Gastroesophageal sphincter (tissue), 4 donors: ENCODE results near the gene B3GNT4. TPM values are rescaled to one million over a fixed set of nuclear protein-coding genes. Genes with fewer than 3 reads are reported as not detected.
"Not testable (repeated sequence)": the region's sequence is repeated elsewhere in the genome, so short reads cannot be mapped to it uniquely, and the experiment has no call there.

ENCODE experiments used
- ATAC-seq: fragments of 150-250 bp; one replicate; pipeline ENCODE4 v1.9.1; 2016; ENCODE audit warnings: mild to moderate bottlenecking, moderate library complexity
- H3K27ac ChIP-seq, 4 donors: fragments of 200-600 bp; sonication (generic) in 3 of 4; 1 replicate in 3 of 4; 2 replicates in 1 of 4; pipeline ENCODE4 v1.5.1; 2016 to 2019
- H3K27me3 ChIP-seq: fragments of 200-600 bp; sonication (generic); one replicate; pipeline ENCODE4 v1.5.1; 2019
- H3K36me3 ChIP-seq, 2 donors: fragments of 200-600 bp; sonication (generic); one replicate each; pipeline ENCODE4 v1.5.1; 2019; ENCODE audit warnings: control low read depth in 1 of 2
- H3K4me1 ChIP-seq, 3 donors: fragments of 200-600 bp; sonication (generic); 1 replicate in 2 of 3; 2 replicates in 1 of 3; pipeline ENCODE4 v1.5.1; 2016 to 2019; ENCODE audit warnings: control low read depth in 2 of 3
- H3K4me3 ChIP-seq, 2 donors: fragments of 200-600 bp; sonication (generic); one replicate each; pipeline ENCODE4 v1.5.1; 2019; ENCODE audit warnings: mild to moderate bottlenecking in 1 of 2, moderate library complexity in 1 of 2
- H3K9me3 ChIP-seq, 3 donors: fragments of 200-600 bp; sonication (generic); one replicate each; pipeline ENCODE4 v1.5.1; 2017 to 2019; ENCODE audit warnings: control low read depth in 2 of 3
- EP300 ChIP-seq: sonication (generic); formaldehyde crosslinking; IDR thresholded peaks from one replicate; pipeline ENCODE4 v1.6.1; 2017; ENCODE audit warnings: antibody characterized with exemption, mild to moderate bottlenecking
- POLR2A ChIP-seq, 2 donors: fragments of 450-650 bp; IDR thresholded peaks; one replicate each; pipeline ENCODE4 v1.6.1; 2017; ENCODE audit warnings: antibody characterized with exemption in 2 of 2, mild to moderate bottlenecking in 2 of 2, moderate library complexity in 1 of 2
- POLR2AphosphoS5 ChIP-seq: sonication (generic); formaldehyde crosslinking; IDR thresholded peaks from one replicate; pipeline ENCODE4 v1.6.1; 2017; ENCODE audit warnings: antibody characterized with exemption
- WGBS, 2 donors: methylation state at CpG; one replicate each; pipeline ENCODE4 v1.1.5; 2018; ENCODE audit warnings: low coverage in 1 of 2; 5-methylcytosine and 5-hydroxymethylcytosine counted together
- total RNA-seq, 4 donors: library from RNA; depleted of rRNA; stranded (reverse); fragments of >200 nt; gene quantifications; one replicate each; pipeline ENCODE4 v1.1.0, GENCODE V29; 2016
- TF ChIP-seq, protein P1 (sequence below), 4 experiments: fragments of 200-600 bp in 2 of 4; fragments of 450-650 bp in 2 of 4; sonication (generic) in 1 of 4; IDR thresholded peaks; one replicate each; pipeline ENCODE4 v1.5.1; 2017 to 2019; ENCODE audit warnings: antibody characterized with exemption in 4 of 4, mild to moderate bottlenecking in 2 of 4, moderate library complexity in 2 of 4

Gene B3GNT4
- total RNA-seq, 4 donors from 2014 or later: not detected

DNA sequence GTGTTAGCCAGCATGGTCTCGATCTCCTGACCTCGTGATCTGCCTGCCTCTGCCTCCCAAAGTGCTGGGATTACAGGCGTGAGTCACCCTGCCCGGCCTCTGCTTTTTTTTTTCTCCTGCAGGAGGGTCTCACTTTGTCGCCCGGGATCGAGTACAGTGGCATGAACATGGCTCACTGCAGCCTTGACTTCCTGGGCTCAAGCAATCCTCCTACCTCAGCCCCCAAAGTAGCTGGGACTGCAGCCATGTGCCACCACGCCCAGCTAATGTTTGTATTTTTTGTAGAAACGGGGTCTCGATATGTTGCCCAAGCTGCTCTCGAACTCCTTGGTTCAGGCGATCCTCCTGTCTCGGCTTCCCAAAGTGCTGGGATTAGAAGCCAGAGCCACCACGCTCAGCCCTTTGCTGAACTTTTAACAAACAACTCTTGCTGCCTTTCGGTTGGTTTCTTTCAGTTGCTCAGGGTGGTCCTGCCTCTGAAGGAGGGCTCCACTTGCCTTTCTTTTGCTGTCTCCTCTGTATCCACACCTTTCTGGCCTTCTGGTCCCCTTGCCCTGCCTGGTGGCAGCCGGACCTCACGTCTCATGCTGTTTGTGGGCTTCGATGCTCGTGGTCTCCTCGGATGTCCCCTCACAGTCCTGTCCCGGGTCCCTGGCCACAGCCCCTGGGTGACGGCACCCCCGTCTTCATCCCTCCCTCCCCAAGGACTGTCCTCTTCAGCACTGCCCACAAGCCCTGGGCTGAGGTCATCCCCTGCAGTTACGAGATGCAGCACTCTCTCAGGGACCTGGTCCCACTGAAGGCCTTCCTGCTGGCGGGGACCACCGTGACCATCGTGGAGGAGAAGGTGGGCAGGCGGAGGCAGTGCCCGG, 3.8 kb upstream of the B3GNT4 start:
- TF ChIP-seq, protein P1, sequence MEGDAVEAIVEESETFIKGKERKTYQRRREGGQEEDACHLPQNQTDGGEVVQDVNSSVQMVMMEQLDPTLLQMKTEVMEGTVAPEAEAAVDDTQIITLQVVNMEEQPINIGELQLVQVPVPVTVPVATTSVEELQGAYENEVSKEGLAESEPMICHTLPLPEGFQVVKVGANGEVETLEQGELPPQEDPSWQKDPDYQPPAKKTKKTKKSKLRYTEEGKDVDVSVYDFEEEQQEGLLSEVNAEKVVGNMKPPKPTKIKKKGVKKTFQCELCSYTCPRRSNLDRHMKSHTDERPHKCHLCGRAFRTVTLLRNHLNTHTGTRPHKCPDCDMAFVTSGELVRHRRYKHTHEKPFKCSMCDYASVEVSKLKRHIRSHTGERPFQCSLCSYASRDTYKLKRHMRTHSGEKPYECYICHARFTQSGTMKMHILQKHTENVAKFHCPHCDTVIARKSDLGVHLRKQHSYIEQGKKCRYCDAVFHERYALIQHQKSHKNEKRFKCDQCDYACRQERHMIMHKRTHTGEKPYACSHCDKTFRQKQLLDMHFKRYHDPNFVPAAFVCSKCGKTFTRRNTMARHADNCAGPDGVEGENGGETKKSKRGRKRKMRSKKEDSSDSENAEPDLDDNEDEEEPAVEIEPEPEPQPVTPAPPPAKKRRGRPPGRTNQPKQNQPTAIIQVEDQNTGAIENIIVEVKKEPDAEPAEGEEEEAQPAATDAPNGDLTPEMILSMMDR (IDR thresholded peaks at IDR 0.05): no peak
- Histone ChIP-seq H3K4me1 (peaks cover 0 to 21% (median 11%) of the 10 kb centered on the region in 3 donors), H3K27ac (no peak overlapping the region), H3K36me3 (no peaks in the 10 kb centered on the region), H3K9me3 (peaks cover 0 to 6% (median 0%) of the 10 kb centered on the region in 3 donors), H3K27me3 (peaks cover 80% of the 10 kb centered on the region), H3K4me3 (no peak overlapping the region)
- WGBS, 2 donors: 82 to 94% methylated on average over 13 to 20 of the region's 29 CpGs
- ATAC-seq: no peak

DNA sequence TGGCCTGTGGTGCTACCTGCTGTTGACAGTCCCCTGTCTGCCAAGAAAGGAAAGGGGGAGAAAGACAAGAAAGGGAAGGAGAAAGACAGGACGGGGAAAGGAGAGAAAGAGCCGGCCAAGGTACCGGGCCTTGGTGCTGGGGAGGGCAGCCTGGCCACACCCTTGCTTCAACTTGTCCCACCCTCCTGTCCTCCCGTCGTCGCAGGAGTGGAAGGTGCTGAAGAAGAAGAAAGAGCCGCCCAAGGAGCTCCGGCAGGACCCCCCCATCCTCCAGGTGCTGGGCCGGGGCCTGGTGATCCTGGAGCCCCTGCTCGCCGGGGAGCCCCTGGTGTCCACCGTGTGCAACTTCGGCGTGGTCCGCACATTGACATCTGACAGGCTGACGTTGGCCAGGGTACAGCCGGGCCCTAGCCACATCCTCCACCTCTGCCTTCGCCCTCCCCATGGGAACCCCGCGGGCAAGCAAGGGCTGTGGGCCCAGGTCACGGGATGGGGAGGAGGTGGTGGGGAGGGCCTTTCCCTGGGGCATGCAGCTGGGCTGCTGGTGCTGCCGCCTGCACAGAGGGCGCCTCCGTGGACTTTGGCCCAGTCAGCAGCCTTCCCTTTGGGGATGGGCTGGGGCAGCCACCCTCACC, 2.9 kb upstream of the B3GNT4 start:
- TF ChIP-seq POLR2AphosphoS5 (no peak), EP300 (no peak), POLR2A (IDR thresholded peaks at IDR 0.05) (no peak)
- TF ChIP-seq, protein P1 (IDR thresholded peaks at IDR 0.05): no peak
- H3K36me3 ChIP-seq: no peaks in the 10 kb centered on the region
- peaks cover 0 to 30% (median 11%) of the 10 kb centered on the region in 3 donors for H3K4me1 ChIP-seq
- H3K9me3 ChIP-seq: no peaks in the 10 kb centered on the region
- no peak for ATAC-seq
- H3K27me3 ChIP-seq: peaks cover 89% of the 10 kb centered on the region
- no peak overlapping the region for H3K27ac ChIP-seq
- 66 to 86% methylated on average over 6 to 7 of the region's 24 CpGs for WGBS, 2 donors
- no peak overlapping the region for H3K4me3 ChIP-seq

DNA sequence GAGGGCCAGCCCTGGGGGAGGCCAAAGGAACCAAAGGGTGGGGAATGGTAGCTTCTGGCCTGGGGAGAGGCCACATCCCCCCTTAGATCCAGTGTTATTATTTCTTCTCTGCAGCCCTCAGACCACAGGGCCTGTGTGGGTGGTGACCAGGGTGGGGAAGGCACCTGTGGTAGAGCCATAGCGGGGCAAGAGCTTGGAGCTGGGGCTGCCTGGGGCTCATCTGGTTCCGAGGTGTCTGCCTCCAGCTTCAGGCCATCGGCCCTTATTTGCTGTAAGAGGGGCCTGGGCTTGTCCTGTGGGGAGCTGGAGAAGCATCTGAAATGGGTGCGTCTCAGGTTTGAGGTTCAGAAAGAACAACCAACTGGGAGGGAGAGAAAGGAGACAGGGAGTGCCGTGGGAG, 2.1 kb upstream of the B3GNT4 start:
- H3K27me3 ChIP-seq: peaks cover 90% of the 10 kb centered on the region
- 100% methylated on average over 2 to 3 of the region's 5 CpGs for WGBS, 2 donors
- TF ChIP-seq, protein P1 (IDR thresholded peaks at IDR 0.05): no peak
- TF ChIP-seq POLR2AphosphoS5 (no peak), POLR2A (IDR thresholded peaks at IDR 0.05) (no peak), EP300 (no peak)

DNA sequence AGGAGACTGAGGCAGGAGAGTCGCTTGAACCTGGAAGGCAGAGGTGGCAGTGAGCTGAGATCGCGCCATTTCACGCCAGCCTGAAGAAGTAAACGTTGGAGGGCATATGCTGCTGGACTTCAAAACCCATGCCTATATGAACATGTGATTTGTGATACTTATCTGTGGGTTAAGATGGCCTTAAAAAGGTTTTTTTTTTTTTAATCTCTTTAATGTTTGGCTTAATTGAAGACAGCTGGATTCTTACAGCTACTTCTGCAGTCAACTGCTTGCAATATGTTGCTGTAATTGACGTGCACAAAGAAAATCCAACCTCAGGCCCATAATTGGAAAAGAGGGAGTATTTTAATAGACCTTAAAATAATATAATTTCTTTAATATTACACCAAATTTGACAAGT, 1.5 kb upstream of the B3GNT4 start:
- H3K9me3 ChIP-seq: no peaks in the 10 kb centered on the region
- H3K27ac ChIP-seq: no peak overlapping the region
- no peak for ATAC-seq
- H3K4me1 ChIP-seq: peaks cover 0 to 34% (median 11%) of the 10 kb centered on the region in 3 donors
- H3K36me3 ChIP-seq: peaks cover 0 to 5% of the 10 kb centered on the region in 2 donors
- WGBS, 2 donors: 95 to 98% methylated on average over 5 to 6 of the region's 6 CpGs
- H3K4me3 ChIP-seq: no peak overlapping the region
- peaks cover 84% of the 10 kb centered on the region for H3K27me3 ChIP-seq
- TF ChIP-seq, protein P1 (IDR thresholded peaks at IDR 0.05): no peak
- no peak for TF ChIP-seq POLR2AphosphoS5
- TF ChIP-seq EP300: no peak
- no peak for TF ChIP-seq POLR2A (IDR thresholded peaks at IDR 0.05)

More for the DNA sequence above, 2.1 kb upstream of the B3GNT4 start:
- H3K36me3 ChIP-seq: no peaks in the 10 kb centered on the region
- no peak overlapping the region for H3K27ac ChIP-seq
- no peaks in the 10 kb centered on the region for H3K9me3 ChIP-seq
- ATAC-seq: no peak
- H3K4me3 ChIP-seq: no peak overlapping the region
- H3K4me1 ChIP-seq: peaks cover 0 to 34% (median 11%) of the 10 kb centered on the region in 3 donors

DNA sequence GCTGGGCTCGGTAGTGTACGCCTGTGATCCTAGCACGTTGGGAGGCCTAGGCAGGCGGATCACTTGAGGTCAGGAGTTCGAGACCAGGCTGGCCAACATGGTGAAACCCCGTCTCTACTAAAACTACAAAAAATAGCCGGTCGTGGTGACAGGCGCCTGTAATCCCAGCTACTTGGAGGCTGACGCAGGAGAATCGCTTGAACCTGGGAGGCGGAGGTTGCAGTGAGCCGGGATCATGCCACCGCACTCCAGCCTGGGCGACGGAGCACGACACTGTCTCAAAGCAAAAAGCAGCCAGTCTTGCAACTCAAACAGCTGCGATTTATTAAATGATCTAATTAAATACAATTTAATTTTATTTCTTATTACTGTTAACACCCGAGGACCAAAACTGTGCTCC, 698 bp upstream of the B3GNT4 start:
- Histone ChIP-seq H3K36me3 (peaks cover 0 to 13% of the 10 kb centered on the region in 2 donors), H3K27me3 (peaks cover 80% of the 10 kb centered on the region), H3K4me3 (peak overlapping the region; percentile 38 to 64), H3K4me1 (peaks cover 0 to 34% (median 11%) of the 10 kb centered on the region in 3 donors)
- not testable (repeated sequence) for H3K9me3 ChIP-seq, H3K27ac ChIP-seq, ATAC-seq
- WGBS, 2 donors: 0 to 53% methylated on average over 1 to 18 of the region's 19 CpGs
